Adrenal gland (tissue), 5 donors: Measurements from ENCODE around the gene RGPD8.

Source experiments
- POLR2A ChIP-seq, 2 donors: fragments of 450-650 bp; IDR thresholded peaks; one replicate each; pipeline ENCODE4 v1.6.1; 2017; ENCODE audit warnings: antibody characterized with exemption in 2 of 2, mild to moderate bottlenecking in 2 of 2, moderate library complexity in 1 of 2
- TF ChIP-seq, protein P1 (sequence below), 6 experiments: fragments of 450-650 bp in 4 of 6; fragments of 200-600 bp in 2 of 6; sonication (generic) in 1 of 6; IDR thresholded peaks; 1 replicate in 5 of 6; 2 replicates in 1 of 6; pipeline versions ENCODE4 v1.5.1 to v1.8.0; 2016 to 2021; ENCODE audit warnings: antibody characterized with exemption in 6 of 6, mild to moderate bottlenecking in 2 of 6, moderate library complexity in 1 of 6
- donor health status: DM: no; HTN: no; CAD: no.

DNA sequence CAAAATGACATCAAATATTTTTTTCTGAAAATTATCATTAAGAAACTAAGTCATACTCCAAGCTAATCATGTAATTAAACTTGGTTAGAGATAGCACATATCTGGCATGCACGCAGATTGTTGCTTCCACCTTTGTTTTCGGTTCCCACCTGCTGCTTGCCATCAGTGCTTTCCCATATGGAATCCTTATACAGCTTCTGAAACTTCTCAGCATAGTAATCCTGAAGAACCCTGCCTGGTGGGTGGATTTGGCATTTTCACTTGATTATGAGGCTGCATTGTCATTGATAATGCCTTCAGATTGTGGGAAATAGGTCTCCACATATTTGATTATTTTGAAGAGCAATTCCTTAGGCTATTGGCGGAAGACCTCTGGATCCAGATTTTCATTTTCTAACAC lies 110.5 kb downstream of the RGPD8 start:
- TF ChIP-seq, protein P1, sequence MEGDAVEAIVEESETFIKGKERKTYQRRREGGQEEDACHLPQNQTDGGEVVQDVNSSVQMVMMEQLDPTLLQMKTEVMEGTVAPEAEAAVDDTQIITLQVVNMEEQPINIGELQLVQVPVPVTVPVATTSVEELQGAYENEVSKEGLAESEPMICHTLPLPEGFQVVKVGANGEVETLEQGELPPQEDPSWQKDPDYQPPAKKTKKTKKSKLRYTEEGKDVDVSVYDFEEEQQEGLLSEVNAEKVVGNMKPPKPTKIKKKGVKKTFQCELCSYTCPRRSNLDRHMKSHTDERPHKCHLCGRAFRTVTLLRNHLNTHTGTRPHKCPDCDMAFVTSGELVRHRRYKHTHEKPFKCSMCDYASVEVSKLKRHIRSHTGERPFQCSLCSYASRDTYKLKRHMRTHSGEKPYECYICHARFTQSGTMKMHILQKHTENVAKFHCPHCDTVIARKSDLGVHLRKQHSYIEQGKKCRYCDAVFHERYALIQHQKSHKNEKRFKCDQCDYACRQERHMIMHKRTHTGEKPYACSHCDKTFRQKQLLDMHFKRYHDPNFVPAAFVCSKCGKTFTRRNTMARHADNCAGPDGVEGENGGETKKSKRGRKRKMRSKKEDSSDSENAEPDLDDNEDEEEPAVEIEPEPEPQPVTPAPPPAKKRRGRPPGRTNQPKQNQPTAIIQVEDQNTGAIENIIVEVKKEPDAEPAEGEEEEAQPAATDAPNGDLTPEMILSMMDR (IDR thresholded peaks at IDR 0.05) = no peak
- TF ChIP-seq POLR2A (IDR thresholded peaks at IDR 0.05) = no peak
